ENCODE data around the gene ZNF132.
"Not testable (repeated sequence)": the region's sequence is repeated elsewhere in the genome, so short reads cannot be mapped to it uniquely, and the experiment has no call there.

ZNF132 gene

DNA sequence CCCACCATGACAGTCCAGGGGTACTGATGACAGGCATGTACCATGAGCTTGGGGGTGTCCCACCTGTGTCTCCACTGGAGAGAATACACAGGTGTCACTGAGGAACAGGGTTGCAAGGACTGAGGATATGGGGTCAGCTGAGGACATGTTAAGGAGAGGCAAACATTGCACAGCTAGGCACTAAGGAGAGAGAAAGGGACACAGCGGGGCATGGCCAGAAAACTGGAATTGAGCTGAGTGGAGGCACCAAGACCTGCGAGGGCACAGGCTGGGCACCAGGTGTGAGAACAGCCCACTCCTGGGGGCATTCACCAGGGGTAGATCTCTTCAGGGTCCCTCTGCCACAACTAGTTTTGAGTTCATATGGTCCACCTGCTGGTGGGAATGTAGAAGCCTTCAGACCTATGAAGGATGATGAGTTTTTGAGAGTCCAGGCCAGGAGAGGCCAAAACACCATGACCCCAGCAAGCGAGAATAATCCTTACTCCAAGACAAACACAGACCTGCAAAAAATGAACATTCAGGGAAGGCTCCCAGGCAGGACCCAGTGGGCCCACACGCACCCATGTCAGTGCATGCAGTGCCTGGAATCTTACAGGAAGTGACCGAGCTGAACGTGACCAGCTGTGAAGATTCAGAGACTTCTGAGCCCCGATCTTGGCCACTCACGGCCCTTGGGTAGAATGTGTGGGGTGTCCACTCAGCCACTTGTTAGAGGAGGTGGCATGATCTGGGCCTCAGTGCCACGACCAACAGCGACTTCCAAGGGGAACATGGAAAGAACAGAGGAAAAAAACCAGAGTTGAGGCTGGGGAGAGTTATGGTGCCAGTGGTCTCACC, 32.9 kb downstream of the ZNF132 start:
- no peak for DNase-seq

DNA sequence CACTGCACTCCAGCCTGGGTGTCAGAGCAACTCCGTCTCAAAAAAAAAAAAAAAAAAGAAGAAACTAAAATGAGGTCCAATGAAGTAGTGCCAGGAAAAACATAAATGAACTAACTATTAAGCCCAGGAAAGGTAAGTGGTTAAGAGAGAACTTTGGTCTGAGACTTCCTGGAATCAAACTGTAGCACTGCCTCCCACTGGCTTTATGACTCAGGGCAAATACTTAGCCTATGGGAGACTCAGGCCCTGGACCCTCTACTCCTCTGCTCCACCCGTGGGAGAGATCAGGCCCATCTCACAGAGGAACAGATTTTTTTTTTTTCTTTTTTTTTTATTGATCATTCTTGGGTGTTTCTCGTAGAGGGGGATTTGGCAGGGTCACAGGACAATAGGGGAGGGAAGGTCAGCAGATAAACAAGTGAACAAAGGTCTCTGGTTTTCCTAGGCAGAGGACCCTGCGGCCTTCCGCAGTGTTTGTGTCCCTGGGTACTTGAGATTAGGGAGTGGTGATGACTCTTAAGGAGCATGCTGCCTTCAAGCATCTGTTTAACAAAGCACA, 36.0 kb downstream of the ZNF132 start:
- not testable (repeated sequence) for DNase-seq

DNA sequence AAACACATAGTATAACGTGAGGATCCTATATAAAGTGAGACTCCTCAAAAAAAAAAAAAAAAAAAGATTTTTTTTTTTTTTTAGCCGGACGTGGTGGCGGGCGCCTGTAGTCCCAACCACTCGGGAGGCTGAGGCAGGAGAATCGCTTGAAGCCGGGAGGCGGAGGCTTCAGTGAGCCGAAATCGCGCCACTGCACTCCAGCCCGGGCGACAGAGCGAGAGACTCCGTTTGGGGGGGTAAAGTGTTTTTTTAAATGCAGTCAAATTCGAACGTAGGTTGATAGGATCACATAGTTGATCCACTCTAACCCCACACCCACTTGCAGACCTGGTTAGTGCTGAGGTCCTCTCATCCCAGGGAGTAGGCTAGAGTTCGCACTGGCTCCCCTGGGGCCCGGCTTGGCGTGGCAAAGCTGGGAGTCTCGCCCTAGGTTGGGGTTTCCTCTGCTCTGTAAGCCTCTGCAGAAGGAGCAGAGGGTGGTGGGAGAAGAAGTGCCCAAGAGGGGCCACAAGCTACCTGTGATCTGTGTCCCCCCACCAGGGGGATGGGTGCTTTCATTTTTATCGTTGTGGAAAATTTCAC, 38.0 kb downstream of the ZNF132 start:
- DNase-seq: no peak

DNA sequence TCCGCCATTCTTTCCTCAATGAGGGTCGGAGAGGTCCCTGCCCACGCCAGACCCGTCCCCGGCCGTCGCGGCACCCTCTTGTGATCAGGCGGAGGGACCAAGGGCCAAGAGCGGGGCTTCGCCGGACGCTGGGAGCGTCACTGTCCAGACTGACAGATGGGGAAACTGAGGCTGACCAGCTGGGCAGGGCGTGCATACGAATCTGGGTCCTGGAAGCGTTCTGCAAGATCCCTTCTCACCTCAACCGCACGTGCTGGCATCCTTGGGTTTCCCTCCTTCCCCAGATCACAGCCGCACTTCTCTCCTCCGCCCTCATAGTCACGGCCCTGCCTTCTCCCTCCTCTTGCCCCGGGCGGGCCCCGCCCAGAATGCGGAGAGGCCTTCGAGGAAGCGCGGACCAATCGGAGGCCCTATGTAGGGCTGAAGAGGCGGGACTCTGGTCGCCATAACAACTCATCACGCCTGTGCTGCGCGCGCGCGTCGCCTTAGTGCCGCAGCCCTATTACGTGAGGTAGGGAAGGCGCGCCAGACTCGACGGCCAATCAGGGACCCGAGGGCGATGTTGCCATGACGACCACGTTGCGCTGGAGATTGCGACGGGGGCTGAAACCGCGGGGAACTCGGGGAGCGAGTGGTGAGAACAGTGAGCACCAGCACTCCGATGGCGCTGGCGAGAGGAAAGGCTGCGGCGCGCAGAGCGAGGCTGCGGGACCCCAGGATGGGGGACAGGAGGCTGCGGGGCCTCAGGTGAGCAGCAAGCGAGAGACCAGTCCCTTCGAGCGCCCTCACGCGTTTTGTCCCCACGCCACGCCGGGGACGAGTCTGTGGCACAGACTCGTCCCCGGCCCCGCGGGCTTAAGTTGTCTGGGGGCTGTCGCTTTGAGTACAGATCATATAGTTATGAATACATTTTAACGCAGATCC, 38.8 kb downstream of the ZNF132 start:
- DNase-seq: peak; percentile 99 to 100 (median 99)

DNA sequence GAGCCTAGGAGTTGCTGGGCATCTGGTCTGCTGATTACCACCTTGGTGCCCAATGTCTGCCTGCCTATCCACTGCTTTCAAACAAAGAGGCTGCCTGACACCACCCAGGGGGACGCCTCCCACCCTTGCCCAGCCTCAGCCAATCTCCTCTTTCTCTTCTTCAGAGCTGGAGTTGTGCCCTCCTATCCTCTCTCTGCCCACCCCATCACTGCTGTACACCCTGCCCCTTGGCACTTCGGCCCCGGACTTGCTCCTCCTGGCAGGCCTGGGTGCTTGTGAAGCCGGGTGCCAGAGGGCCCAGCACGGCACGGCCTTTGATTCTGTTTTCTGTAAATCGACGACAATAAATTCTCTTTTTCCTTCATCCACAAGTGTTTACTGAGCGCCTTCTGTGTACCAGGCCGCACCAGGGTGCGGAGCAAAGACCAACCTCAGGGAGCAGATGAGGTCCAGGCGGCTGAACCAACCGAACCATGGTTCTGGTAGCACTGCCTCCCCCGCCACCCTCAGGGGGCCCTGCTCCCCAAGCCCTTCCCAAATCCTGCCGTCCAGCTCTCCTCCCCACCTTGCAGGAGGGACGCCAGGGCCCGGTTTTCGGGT, 39.5 kb downstream of the ZNF132 start:
- DNase-seq: no peak

DNA sequence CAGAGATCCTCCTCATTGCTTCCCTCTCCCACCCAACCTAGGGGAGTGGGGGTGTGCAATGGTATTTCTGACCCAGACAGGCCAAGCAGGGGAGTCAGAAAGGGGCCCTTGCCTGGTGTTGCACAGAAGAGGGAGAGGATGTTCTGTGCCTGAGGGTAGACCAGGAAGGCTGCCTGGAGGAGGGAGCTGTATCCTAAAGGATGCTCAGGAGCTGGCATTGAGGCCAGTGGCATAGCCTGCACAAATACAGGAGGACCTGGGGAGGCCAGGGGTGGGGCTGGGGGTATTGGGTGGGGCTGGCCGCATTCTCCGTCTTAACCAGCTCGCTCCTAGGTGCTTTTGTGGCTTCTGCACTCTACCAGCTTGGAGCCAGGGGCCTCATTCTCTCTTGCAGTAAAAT, 40.0 kb downstream of the ZNF132 start:
- no peak for DNase-seq

DNA sequence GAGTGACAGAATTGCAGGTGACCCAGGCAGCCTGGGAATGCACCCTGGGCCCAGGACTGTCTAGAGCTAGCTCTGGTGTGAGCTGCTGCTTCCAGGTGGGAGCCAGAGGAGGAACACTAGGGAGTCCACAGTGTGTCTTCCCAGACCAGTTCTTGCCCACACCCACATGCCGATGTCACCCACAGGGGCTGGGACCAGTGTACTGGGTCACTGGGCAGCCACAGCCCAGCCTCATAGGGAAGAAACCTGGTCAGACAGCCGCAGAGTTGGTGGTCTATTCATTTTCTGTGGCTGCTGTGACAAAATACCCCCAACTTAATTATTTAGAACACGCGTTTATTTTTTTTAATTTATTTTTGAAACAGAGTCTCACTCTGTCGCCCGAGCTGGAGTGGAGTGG, 41.4 kb downstream of the ZNF132 start:
- no peak for DNase-seq

DNA sequence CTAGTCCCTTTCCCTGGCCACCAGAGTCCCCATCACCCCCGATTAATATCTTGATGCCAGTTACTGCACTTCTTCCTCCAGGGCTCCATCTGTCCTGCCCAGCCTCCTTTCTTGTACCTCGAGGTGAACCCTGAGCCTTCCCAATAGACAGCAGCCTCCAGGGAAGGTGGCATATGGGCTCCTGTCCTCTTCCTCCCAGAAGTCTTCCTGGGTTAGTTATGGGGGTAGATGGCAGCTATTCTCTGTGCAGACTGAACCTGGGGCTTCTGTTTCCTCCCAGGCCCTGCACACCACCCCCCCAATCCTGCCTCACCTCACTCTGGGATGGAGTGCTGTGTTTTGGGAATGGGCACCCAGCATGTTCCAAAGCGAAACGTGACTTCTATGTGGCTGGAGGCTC, 41.9 kb downstream of the ZNF132 start:
- DNase-seq: no peak

DNA sequence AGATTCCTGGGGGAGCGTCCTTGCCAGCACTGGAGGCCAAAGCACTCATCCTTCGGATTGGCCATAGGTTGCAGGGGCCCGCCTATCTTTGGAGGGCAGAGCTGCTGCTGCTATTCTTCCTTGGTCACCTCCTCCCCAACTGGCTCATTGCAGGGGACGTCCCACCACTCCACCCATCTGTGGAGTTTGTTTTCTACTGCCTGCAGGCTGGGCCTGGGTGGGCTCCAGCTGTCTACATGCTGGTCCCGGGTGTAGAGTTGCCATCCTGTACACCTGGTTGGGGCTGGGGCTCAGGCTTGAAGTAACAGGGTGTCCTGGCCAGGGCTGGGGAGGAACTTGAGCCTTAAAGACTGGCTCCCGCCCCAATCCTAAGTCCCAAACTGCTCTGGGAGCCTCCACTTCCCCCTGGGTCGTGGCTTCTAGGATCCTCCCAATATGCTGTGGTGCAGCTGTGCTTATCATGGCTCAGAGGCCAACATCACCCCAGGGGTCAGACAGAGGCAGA, 42.4 kb downstream of the ZNF132 start:
- no peak for DNase-seq

DNA sequence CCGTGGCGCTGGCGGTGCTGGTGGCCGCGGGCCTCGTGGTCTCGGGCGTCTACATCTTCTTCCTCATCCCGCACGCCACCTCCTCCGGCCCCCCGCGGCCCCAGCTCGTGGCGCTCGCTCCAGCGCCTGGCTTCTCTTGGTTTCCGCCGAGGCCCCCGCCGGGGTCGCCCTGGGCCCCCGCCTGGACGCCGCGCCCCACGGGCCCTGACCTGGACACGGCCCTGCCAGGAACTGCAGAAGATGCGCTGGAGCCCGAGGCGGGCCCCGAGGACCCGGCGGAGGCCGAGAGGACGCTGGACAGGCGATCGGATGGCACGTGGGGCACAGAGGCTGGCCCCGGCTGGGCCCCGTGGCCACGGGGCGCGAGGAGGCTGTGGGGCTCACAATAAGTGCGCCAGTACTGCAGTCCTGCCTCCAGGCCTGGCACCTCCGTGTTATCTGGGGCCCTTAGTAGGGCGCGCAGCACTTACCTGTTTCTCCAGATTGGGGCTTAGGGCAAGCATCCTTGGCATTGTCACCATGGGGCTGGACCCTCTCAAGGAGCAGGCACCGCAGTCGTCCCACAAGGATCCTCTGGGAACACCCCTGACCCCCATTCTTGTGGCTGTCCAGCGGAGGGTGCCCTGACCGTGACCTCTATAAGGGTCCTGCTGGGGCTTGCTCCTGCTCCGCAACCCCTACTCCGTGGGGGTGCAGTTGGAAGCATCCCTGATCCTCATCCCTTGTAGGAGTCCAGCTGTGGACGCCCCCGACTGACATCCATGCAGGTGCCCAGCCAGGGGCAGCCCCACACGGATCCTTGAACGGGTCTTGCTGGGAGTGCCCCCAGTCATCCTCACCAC, 43.0 kb downstream of the ZNF132 start:
- DNase-seq: no peak

DNA sequence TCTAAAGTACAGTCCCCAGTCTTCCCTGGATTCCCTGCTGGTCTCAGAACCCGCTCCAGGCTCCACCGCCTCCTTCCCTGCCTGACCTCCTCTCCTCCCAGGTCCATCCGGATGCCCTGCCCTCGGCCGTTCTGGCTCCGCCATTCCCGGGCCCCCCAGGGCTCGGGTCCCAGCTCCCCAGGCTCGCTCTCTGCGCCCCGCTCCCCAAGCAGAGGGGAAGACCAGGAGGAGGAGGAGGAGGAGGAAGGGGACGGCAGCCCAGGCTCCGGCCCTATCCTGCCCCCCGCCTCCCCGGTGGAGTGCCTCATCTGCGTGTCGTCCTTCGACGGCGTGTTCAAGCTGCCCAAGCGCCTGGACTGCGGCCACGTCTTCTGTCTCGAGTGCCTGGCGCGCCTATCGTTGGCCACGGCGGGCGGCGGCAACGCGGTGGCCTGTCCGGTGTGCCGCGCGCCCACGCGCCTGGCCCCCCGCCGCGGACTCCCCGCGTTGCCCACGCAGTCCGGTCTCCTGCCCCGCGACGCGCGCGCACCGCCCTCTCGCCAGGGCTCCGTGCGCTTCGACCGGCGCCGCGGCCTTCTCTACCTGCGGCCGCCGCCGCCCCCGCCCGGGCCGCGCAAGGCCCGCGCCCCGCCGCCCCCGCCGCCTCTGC, 43.9 kb downstream of the ZNF132 start:
- no peak for DNase-seq

DNA sequence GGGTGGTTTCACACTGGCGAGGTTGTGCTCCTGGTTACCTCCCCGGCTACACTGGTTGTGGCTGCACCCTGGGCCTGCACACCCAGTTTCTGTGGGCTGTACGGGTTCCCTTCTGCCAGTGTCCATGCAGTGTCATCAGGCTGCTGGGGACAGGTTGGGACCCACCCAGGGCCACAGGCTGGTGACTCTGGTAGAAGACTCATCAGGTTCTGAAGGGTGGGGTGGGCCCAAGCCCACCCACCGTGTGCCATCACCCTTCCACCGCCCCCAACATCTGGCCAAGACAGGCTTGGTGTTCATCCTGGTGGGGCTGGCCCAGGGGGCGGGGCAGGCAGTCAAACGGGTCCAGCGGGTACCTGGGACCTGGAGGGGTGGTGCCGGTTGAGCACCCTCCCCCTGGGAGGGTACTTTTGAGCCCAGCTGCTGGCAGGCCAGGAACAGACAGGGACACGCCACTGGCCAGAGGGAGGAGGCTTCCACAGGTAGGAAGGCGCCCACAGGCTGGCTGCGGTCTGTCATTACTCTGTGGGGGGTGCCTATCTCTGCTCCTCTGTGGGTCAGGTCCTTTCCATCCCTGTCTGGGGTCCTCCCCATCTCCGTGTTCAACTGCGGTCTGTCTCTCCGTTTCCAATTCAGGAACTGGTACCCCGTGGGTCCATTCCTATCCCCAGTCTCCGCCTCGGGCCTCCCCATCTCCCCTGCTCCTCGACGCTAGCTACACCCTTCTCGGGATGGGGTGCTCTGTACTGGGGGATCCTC, 44.6 kb downstream of the ZNF132 start, which contains the start of gene RNF225:
Gene RNF225, plus strand, starts transcription at position 437 of the 759 bp plus-strand sequence. CDS start 434 bp downstream, outside the sequence.
- no peak for DNase-seq

DNA sequence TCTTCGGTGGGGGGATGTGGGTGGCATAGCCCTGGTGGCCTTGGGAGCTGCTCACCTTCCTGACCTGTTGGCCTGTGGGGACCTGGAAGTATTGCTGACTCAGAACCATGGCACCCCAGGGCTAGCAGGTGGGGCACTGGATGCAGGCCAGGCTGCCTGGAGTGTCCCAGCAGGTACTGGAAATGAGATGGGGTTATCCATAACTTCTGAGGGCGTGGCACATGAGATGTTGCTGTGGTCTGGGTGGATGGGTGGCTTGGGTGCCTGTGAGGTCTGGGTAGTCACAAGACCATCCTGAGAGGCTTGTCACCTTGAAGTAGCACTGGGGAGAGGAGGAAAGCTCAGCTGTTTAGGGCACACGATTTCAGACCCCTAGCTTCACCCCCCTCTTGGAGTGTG, 45.1 kb downstream of the ZNF132 start:
- no peak for DNase-seq

DNA sequence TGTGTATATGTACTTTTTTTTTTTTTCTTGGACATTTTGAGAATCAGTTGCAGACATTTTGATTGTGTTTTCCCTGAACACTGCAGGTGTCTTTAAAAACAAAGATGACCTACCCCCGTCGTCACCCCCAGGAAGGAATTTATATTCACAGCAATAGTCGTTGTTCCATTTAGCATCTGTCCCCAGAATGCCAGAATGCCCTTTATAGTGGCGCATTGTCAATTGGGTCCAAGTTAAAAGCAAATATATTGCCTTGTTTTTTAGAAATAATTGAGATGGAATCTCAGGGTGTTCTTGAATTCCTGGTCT, 46.3 kb downstream of the ZNF132 start:
- no peak for DNase-seq

DNA sequence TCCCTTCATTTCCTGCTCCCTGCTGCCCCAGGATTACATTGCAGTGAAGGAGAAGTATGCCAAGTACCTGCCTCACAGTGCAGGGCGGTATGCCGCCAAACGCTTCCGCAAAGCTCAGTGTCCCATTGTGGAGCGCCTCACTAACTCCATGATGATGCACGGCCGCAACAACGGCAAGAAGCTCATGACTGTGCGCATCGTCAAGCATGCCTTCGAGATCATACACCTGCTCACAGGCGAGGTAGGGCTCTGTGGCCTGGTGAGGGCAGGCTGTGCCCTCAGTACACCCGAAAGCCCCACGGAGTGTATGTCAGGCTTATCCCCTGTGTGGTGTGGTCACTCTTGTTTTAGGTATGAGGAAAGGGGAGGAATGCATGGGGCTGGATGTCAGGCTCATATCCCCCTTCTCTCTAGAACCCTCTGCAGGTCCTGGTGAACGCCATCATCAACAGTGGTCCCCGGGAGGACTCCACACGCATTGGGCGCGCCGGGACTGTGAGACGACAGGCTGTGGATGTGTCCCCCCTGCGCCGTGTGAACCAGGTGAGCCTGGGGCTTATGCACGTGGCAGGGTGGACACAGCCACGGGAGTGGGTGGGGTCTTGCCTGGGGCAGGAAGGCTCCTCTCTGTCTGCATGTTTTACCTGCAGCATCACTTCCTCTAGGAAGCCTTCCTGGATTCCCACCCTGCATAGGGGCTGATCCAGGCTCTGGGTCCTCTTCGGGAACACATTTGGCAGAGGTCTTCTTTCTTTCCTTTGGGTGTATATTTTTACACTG, 46.8 kb downstream of the ZNF132 start:
- no peak for DNase-seq

DNA sequence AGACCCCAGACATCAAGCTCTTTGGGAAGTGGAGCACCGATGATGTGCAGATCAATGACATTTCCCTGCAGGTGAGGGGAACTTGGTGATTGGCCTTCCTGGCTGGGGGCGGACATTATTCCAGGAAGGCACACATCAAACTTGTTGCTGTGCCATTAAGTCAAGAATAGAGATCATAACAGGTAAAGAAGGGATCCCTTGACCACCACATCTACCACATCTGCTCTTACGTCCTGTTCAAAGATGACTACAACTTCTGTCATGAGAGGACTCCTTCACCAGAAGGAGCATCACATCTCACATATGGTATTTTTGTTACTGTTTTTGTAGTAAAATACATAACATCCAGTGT, 51.8 kb downstream of the ZNF132 start:
- no peak for DNase-seq

DNA sequence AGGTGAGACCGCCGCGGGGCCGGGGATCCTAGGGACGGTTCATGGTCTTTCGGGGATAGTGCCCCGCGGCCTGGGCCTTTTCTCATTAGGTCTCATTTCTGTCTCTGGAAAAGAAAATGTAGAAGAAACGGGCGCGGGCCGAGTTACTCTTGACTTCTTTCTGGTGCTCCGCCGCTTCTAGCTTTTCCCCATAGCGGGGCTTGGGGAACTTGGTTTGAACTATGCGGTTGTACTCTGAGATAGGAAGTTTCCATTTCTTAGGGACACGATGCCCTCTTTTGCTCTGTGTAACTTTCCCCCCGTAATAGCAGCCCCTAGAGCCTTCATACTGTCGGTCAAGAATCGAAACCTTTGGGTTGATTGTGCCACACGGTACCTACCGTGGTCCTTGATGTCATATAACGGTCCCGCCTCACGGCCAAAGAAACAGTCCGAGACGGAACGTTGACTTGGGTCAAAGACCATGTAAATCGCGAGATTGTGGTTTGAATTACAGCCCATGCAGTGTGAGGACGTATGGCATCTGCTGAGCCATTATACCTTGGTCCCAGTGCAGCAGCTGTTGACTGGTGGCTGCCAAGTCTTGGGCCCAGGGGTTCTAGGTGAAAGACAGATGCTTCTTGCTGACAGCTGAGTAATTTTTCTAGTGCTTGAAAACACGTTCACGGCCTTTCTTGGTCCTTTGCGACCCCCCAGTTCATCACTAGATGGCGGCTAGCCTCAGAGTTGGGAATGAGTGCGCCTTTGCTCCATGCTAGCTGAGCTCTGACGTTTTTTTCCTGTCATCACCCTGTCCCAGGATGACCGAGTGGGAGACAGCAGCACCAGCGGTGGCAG, 52.4 kb downstream of the ZNF132 start:
- DNase-seq: no peak

DNA sequence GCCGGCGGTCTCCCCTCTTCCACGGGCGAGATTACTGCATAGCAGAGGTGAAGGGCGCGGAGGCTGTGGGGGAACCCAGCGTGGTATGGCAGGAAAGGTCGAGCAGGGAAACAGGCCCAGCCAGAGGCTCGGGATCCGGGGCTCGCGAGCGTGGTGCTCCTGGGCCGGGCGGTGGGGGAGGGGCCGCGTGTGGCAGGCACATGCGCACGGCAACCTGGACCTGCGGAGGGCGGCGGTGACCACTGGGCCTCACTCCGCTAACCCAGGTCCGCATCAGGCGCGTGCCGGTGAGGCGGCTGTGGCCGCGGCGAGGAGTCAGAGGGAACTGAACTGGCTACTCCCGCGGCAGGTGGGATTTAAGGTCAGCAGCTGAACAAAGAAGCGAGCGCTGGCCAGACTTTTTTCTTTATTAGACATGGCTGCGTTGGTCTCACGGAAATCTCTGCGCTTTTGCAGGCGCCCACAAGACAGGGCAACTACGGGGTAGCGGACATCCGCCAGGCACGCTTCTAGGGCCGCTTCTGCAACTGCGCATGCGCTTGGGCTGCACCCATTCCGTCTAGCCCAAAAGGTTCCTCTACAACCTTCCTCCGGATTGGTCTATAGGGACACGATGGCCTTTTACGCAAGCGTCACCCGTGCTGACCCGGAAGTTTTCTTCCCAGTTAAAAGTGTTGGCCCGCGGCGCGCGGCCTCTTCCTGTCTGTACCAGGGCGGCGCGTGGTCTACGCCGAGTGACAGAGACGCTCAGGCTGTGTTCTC, 53.2 kb downstream of the ZNF132 start, which contains the start of gene RPS5:
Gene RPS5, plus strand, starts transcription at position 694 of the 762 bp plus-strand sequence. CDS start 869 bp downstream, outside the sequence.
- peak; percentile 94 to 99 (median 94) for DNase-seq

Data from T-helper 1 cell (primary cell).